Activated effector memory CD4-positive, alpha-beta T cell treated with Interleukin-2 at 50 U/mL for 16 hours (primary cell): ENCODE data around the gene SERP2.

Source experiments
- DNase-seq: peaks from one replicate; pipeline ENCODE4 v3.0.0-alpha.2; 2020

SERP2 gene

GRCh38 chr13:44362394-44363040 is 11.1 kb upstream of the SERP2 start:
- no peak for DNase-seq

- no peak for DNase-seq
Measured at GRCh38 chr13:44363631-44364344, 9.8 kb upstream of the SERP2 start.

- DNase-seq: no peak
Measured at GRCh38 chr13:44364345-44365000, 9.2 kb upstream of the SERP2 start.

- no peak for DNase-seq
Measured at GRCh38 chr13:44365008-44365407, 8.6 kb upstream of the SERP2 start.

- DNase-seq: no peak
Measured at GRCh38 chr13:44365899-44366298, 7.7 kb upstream of the SERP2 start.

- no peak for DNase-seq
Measured at GRCh38 chr13:44368062-44368591, 5.5 kb upstream of the SERP2 start.

GRCh38 chr13:44368599-44369368 is 4.8 kb upstream of the SERP2 start:
- no peak for DNase-seq

GRCh38 chr13:44371421-44371820 is 2.2 kb upstream of the SERP2 start:
- no peak for DNase-seq

- no peak for DNase-seq
Measured at GRCh38 chr13:44373247-44373600, 400 bp upstream of the SERP2 start.

GRCh38 chr13:44374348-44374712 is 706 bp downstream of the SERP2 start:
- DNase-seq: no peak

- no peak for DNase-seq
Measured at GRCh38 chr13:44378277-44378676, 4.7 kb downstream of the SERP2 start.

- no peak for DNase-seq
Measured at GRCh38 chr13:44379885-44380284, 6.3 kb downstream of the SERP2 start.

GRCh38 chr13:44380404-44381165 is 7.0 kb downstream of the SERP2 start:
- no peak for DNase-seq

- DNase-seq: no peak
Measured at GRCh38 chr13:44382635-44383145, 9.1 kb downstream of the SERP2 start.

GRCh38 chr13:44383945-44384344 is 10.3 kb downstream of the SERP2 start:
- DNase-seq: no peak

GRCh38 chr13:44384778-44385177 is 11.2 kb downstream of the SERP2 start:
- DNase-seq: no peak

- DNase-seq: no peak
Measured at GRCh38 chr13:44385401-44385800, 11.8 kb downstream of the SERP2 start.

GRCh38 chr13:44385847-44386246 is 12.2 kb downstream of the SERP2 start:
- DNase-seq: no peak

- no peak for DNase-seq
Measured at GRCh38 chr13:44386913-44387556, 13.4 kb downstream of the SERP2 start.

GRCh38 chr13:44388427-44389059 is 14.9 kb downstream of the SERP2 start:
- DNase-seq: no peak

GRCh38 chr13:44389060-44389666 is 15.5 kb downstream of the SERP2 start:
- DNase-seq: no peak
